Measurements from ENCODE around the gene C16orf96.

GRCh38 chr16:4525069-4525468 is 31.1 kb upstream of the C16orf96 start:
- TF ChIP-seq CTCF (IDR thresholded peaks at IDR 0.05) = no peak
- TF ChIP-seq POLR2A (IDR thresholded peaks at IDR 0.05) = no peak
- TF ChIP-seq POLR2AphosphoS5 (IDR thresholded peaks at IDR 0.05) = no peak

All from gastroesophageal sphincter (tissue), 3 donors.